Calu3 (cell line): Measurements from ENCODE around the gene OSBPL3. TPM values are rescaled to one million over a fixed set of nuclear protein-coding genes. Genes with fewer than 3 reads are reported as not detected.

Experiments
- BruUV-seq: library from RNA; stranded (reverse); fragments of 400-500 nt; replicated peaks from 2 replicates; lab custom pipeline; 2021; lab: Mats Ljungman, UMichigan
- CTCF ChIA-PET: fragments of 300-600 bp; sonication (Branson Sonifier 250); formaldehyde crosslinking; loops from one replicate; lab custom pipeline; 2022; ENCODE audit warnings: antibody characterized with exemption; lab: Charles Lee
- DNase-seq: peaks from one replicate; pipeline ENCODE4 v3.0.0; 2022
- H3K27ac Mint-ChIP-seq: one replicate; pipeline ENCODE4 v1.8.0; 2022; ENCODE audit warnings: mixed read lengths; ENCODE audit not compliant: unreplicated experiment
- H3K27me3 Mint-ChIP-seq: one replicate; pipeline ENCODE4 v1.8.0; 2022; ENCODE audit warnings: mixed read lengths; ENCODE audit not compliant: unreplicated experiment
- H3K36me3 Mint-ChIP-seq: one replicate; pipeline ENCODE4 v1.8.0; 2022; ENCODE audit warnings: mild to moderate bottlenecking, moderate library complexity, mixed read lengths; ENCODE audit not compliant: insufficient read depth, unreplicated experiment
- H3K4me1 Mint-ChIP-seq: one replicate; pipeline ENCODE4 v1.8.0; 2022; ENCODE audit warnings: mild to moderate bottlenecking, low read depth, mixed read lengths; ENCODE audit not compliant: unreplicated experiment
- H3K4me3 Mint-ChIP-seq: one replicate; pipeline ENCODE4 v1.8.0; 2022; ENCODE audit warnings: mild to moderate bottlenecking, low read depth, moderate library complexity, mixed read lengths; ENCODE audit not compliant: unreplicated experiment
- H3K9me3 Mint-ChIP-seq: one replicate; pipeline ENCODE4 v1.8.0; 2022; ENCODE audit warnings: low read depth, mixed read lengths; ENCODE audit not compliant: unreplicated experiment
- CTCF ChIP-seq: fragments of 200-600 bp; IDR thresholded peaks from one replicate; pipeline ENCODE4 v1.8.0; 2022; ENCODE audit warnings: antibody characterized with exemption; ENCODE audit not compliant: unreplicated experiment
- intact Hi-C: fragments of 100-400 bp; cut with micrococcal nuclease; formaldehyde crosslinking; loops from one replicate; pipeline ENCODE4 v1.10.0; 2022; ENCODE audit not compliant: unreplicated experiment
- total RNA-seq: library from RNA; stranded (reverse); gene quantifications from 2 replicates; pipeline ENCODE4 v1.2.3, GENCODE V29; 2022

The OSBPL3 gene
- total RNA-seq, 1 experiment from 2014 or later: 136 TPM

- Mint-ChIP-seq H3K9me3 (no peaks in the 10 kb centered on the region), H3K27me3 (no peaks in the 10 kb centered on the region), H3K27ac (peak overlapping the region; percentile 46), H3K36me3 (peaks cover 16% of the 10 kb centered on the region), H3K4me1 (no peaks in the 10 kb centered on the region), H3K4me3 (no peak overlapping the region)
- no TSS peak for BruUV-seq
- DNase-seq: no peak
- intact Hi-C loops: no loop called here
- TF ChIP-seq CTCF: no peak
- CTCF ChIA-PET: no interaction called here
Observed at GRCh38 chr7:24902931-24903330, 77.0 kb downstream of the OSBPL3 start.

- intact Hi-C loops: no loop called here
- no peak overlapping the region for H3K4me3 Mint-ChIP-seq
- no peaks in the 10 kb centered on the region for H3K9me3 Mint-ChIP-seq
- no peaks in the 10 kb centered on the region for H3K4me1 Mint-ChIP-seq
- no peak for DNase-seq
- no peaks in the 10 kb centered on the region for H3K27me3 Mint-ChIP-seq
- BruUV-seq: no TSS peak
- CTCF ChIA-PET: no interaction called here
- H3K36me3 Mint-ChIP-seq: peaks cover 16% of the 10 kb centered on the region
- no peak for TF ChIP-seq CTCF
- H3K27ac Mint-ChIP-seq: peak overlapping the region; percentile 52
Observed at GRCh38 chr7:24902276-24902675, 77.7 kb downstream of the OSBPL3 start.

- Mint-ChIP-seq H3K27ac (no peak overlapping the region), H3K4me1 (peaks cover 5% of the 10 kb centered on the region), H3K27me3 (no peaks in the 10 kb centered on the region), H3K4me3 (no peak overlapping the region), H3K36me3 (peaks cover 10% of the 10 kb centered on the region), H3K9me3 (no peaks in the 10 kb centered on the region)
- no peak for DNase-seq
- intact Hi-C loops: no loop called here
- BruUV-seq: no TSS peak
- CTCF ChIA-PET: no interaction called here
- TF ChIP-seq CTCF: no peak
Observed at GRCh38 chr7:24899905-24900304, 80.1 kb downstream of the OSBPL3 start.

- TF ChIP-seq CTCF: no peak
- DNase-seq: no peak
- no peak overlapping the region for H3K4me3 Mint-ChIP-seq
- intact Hi-C loops: no loop called here
- no TSS peak for BruUV-seq
- H3K27me3 Mint-ChIP-seq: no peaks in the 10 kb centered on the region
- peaks cover 14% of the 10 kb centered on the region for H3K36me3 Mint-ChIP-seq
- H3K27ac Mint-ChIP-seq: peak overlapping the region; percentile 15
- H3K4me1 Mint-ChIP-seq: peaks cover 13% of the 10 kb centered on the region
- no peaks in the 10 kb centered on the region for H3K9me3 Mint-ChIP-seq
- CTCF ChIA-PET: interaction anchor here (1.1 kb wide), 1 partner anchor 80 kb away, joined by 3 read pairs; no protein-coding TSS in a partner anchor
Observed at GRCh38 chr7:24899161-24899560, 80.8 kb downstream of the OSBPL3 start.
